ENCODE data around the gene PITPNB.

DNA sequence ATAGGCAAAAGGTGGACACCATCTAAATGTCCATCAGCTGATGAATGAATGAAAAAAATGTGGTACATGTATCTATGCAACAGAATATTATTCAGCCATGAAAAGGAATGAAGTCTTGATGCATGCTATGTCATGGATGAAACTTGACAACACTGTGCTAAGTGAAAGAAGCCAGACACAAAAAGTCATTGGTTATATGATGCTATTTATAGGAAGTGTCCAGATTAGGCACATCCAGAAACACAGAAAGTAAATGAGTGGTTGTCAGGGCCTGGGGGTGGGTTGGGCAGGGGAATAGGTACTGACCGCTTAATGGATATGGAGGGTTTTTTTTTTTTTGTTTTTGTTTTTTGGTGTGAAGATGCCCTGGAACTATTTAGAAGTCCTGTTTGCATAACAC, 95.8 kb downstream of the PITPNB start:
- TF ChIP-seq, protein P1, sequence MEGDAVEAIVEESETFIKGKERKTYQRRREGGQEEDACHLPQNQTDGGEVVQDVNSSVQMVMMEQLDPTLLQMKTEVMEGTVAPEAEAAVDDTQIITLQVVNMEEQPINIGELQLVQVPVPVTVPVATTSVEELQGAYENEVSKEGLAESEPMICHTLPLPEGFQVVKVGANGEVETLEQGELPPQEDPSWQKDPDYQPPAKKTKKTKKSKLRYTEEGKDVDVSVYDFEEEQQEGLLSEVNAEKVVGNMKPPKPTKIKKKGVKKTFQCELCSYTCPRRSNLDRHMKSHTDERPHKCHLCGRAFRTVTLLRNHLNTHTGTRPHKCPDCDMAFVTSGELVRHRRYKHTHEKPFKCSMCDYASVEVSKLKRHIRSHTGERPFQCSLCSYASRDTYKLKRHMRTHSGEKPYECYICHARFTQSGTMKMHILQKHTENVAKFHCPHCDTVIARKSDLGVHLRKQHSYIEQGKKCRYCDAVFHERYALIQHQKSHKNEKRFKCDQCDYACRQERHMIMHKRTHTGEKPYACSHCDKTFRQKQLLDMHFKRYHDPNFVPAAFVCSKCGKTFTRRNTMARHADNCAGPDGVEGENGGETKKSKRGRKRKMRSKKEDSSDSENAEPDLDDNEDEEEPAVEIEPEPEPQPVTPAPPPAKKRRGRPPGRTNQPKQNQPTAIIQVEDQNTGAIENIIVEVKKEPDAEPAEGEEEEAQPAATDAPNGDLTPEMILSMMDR (IDR thresholded peaks at IDR 0.05): no peak
- TF ChIP-seq POLR2A (IDR thresholded peaks at IDR 0.05): no peak

Measured in sigmoid colon (tissue), 3 donors.